SU-DHL-6 (cell line): Measurements from ENCODE around the gene NEUROG1.

ENCODE experiments used
- H2AFZ ChIP-seq: fragments of 200-600 bp; sonication (generic); 2 replicates; pipeline ENCODE4 v1.6.1; 2014; ENCODE audit warnings: low read depth, mild to moderate bottlenecking, moderate library complexity, mixed read lengths, antibody characterized with exemption, low read length; ENCODE audit not compliant: severe bottlenecking
- H3F3A ChIP-seq: fragments of 200-600 bp; shearing (Covaris generic); 2 replicates; pipeline ENCODE4 v1.6.0; 2016; ENCODE audit warnings: antibody characterized with exemption, mild to moderate bottlenecking; ENCODE audit not compliant: insufficient read depth
- H3K27ac ChIP-seq: fragments of 200-600 bp; sonication (generic); 2 replicates; pipeline ENCODE4 v1.5.1; 2016; ENCODE audit warnings: low read depth, mild to moderate bottlenecking, low read length, moderate library complexity, mixed read lengths
- H3K27me3 ChIP-seq: fragments of 200-600 bp; sonication (generic), shearing (Covaris generic); 2 replicates; pipeline ENCODE4 v1.6.0; 2014; ENCODE audit warnings: mild to moderate bottlenecking, low read length
- H3K36me3 ChIP-seq: fragments of 200-600 bp; sonication (generic); 2 replicates; pipeline ENCODE4 v1.6.1; 2014; ENCODE audit warnings: mild to moderate bottlenecking, low read length, mixed read lengths
- H3K4me2 ChIP-seq: fragments of 300-600, 200-600 bp; shearing (Covaris generic), sonication (generic); 2 replicates; pipeline ENCODE4 v1.6.0; 2014; ENCODE audit warnings: low read length, low read depth, mild to moderate bottlenecking; ENCODE audit not compliant: poor library complexity, severe bottlenecking
- H3K4me3 ChIP-seq: fragments of 200-600 bp; sonication (generic); 2 replicates; pipeline ENCODE4 v1.5.1; 2014; ENCODE audit warnings: antibody characterized with exemption, low read length, mild to moderate bottlenecking, mixed read lengths; ENCODE audit not compliant: insufficient read depth, poor library complexity, severe bottlenecking
- H3K79me2 ChIP-seq: fragments of 200-600 bp; sonication (generic); 2 replicates; pipeline ENCODE4 v1.6.1; 2014; ENCODE audit warnings: mild to moderate bottlenecking, low read length, moderate library complexity; ENCODE audit not compliant: insufficient read depth
- H3K9ac ChIP-seq: fragments of 200-600 bp; sonication (generic); 2 replicates; pipeline ENCODE4 v1.7.0; 2014; ENCODE audit warnings: mild to moderate bottlenecking, low read length
- H3K9me2 ChIP-seq: fragments of 200-600 bp; sonication (generic); replicated peaks from 2 replicates; pipeline ENCODE4 v1.6.1; 2014; ENCODE audit warnings: low read length; ENCODE audit not compliant: insufficient read depth
- H3K9me3 ChIP-seq: fragments of 200-600 bp; sonication (generic); 2 replicates; pipeline ENCODE4 v1.6.1; 2014; ENCODE audit warnings: low read length, mixed read lengths; ENCODE audit not compliant: insufficient read depth
- H4K20me1 ChIP-seq: fragments of 200-600 bp; sonication (generic); 2 replicates; pipeline ENCODE4 v1.6.1; 2014; ENCODE audit warnings: low read depth, mild to moderate bottlenecking, antibody characterized with exemption, low read length, moderate library complexity, mixed read lengths
- EZH2phosphoT487 ChIP-seq: fragments of 200-600 bp; sonication (generic), shearing (Covaris generic); conservative IDR thresholded peaks from 2 replicates; pipeline ENCODE4 v1.6.1; 2018; ENCODE audit warnings: mild to moderate bottlenecking, antibody characterized with exemption, low read length, moderate library complexity, mixed read lengths
- TF ChIP-seq, protein P1 (sequence below): fragments of 200-600 bp; sonication (generic); IDR thresholded peaks from one replicate; pipeline ENCODE4 v1.5.1; 2017; ENCODE audit warnings: antibody characterized with exemption, mild to moderate bottlenecking, low read length, moderate library complexity; ENCODE audit not compliant: insufficient read depth, poor library complexity, severe bottlenecking

The NEUROG1 gene

DNA sequence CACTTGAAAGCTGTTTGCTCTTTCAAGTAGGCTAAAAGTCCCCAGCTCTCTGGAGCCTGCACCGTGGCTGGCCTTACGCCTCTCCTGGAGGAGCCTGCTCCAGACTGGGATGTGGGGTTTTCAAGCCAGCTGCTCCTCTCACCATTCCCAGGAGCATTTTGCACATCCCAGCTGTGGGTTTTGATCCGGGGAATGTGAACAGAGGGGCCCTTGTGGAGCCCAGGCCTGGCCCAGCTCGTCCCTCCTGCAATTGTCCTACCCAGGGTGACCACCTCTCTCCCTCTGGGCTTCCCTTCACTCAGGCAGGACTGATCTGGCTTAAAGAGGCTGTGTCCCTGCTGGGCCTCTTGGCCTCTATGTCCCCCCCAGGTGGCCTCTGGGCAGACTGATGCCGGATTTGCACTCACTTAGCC is 51.1 kb downstream of the NEUROG1 start:
- TF ChIP-seq, protein P1, sequence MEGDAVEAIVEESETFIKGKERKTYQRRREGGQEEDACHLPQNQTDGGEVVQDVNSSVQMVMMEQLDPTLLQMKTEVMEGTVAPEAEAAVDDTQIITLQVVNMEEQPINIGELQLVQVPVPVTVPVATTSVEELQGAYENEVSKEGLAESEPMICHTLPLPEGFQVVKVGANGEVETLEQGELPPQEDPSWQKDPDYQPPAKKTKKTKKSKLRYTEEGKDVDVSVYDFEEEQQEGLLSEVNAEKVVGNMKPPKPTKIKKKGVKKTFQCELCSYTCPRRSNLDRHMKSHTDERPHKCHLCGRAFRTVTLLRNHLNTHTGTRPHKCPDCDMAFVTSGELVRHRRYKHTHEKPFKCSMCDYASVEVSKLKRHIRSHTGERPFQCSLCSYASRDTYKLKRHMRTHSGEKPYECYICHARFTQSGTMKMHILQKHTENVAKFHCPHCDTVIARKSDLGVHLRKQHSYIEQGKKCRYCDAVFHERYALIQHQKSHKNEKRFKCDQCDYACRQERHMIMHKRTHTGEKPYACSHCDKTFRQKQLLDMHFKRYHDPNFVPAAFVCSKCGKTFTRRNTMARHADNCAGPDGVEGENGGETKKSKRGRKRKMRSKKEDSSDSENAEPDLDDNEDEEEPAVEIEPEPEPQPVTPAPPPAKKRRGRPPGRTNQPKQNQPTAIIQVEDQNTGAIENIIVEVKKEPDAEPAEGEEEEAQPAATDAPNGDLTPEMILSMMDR = no peak
- TF ChIP-seq EZH2phosphoT487 = no peak
- no peaks in the 10 kb centered on the region for H3K36me3 ChIP-seq
- no peaks in the 10 kb centered on the region for H3F3A ChIP-seq
- H3K27me3 ChIP-seq = no peaks in the 10 kb centered on the region
- no peak overlapping the region for H3K4me2 ChIP-seq
- H3K9ac ChIP-seq = no peak overlapping the region
- H3K4me3 ChIP-seq = no peak overlapping the region
- H2AFZ ChIP-seq = no peak overlapping the region
- no peaks in the 10 kb centered on the region for H3K9me3 ChIP-seq
- no peaks in the 10 kb centered on the region for H3K79me2 ChIP-seq
- no peaks in the 10 kb centered on the region for H3K9me2 ChIP-seq
- H3K27ac ChIP-seq = no peak overlapping the region
- no peaks in the 10 kb centered on the region for H4K20me1 ChIP-seq
